Chondrocyte (in vitro differentiated cells): Measurements from ENCODE around the gene CALU. TPM values are rescaled to one million over a fixed set of nuclear protein-coding genes. Genes with fewer than 3 reads are reported as not detected.

Experiments used
- DNase-seq: peaks from one replicate; pipeline ENCODE4 v3.0.0; 2021; ENCODE audit warnings: mixed read lengths, low spot score
- H3K27ac Mint-ChIP-seq: one replicate; pipeline ENCODE4 v1.8.0; 2021; ENCODE audit warnings: mild to moderate bottlenecking, moderate library complexity, mixed read lengths; ENCODE audit not compliant: unreplicated experiment
- H3K27me3 Mint-ChIP-seq: 2 replicates; pipeline ENCODE4 v1.8.0; 2021; ENCODE audit warnings: low read depth, mixed read lengths
- H3K36me3 Mint-ChIP-seq: 2 replicates; pipeline ENCODE4 v1.8.0; 2021; ENCODE audit warnings: low read depth, mixed read lengths
- H3K4me1 Mint-ChIP-seq: 2 replicates; pipeline ENCODE4 v1.8.0; 2021; ENCODE audit warnings: low read depth, mild to moderate bottlenecking, mixed read lengths
- H3K4me3 Mint-ChIP-seq: one replicate; pipeline ENCODE4 v1.8.0; 2021; ENCODE audit warnings: mild to moderate bottlenecking, moderate library complexity, mixed read lengths; ENCODE audit not compliant: unreplicated experiment
- H3K9me3 Mint-ChIP-seq: 2 replicates; pipeline ENCODE4 v1.8.0; 2021; ENCODE audit warnings: low read depth, mixed read lengths
- CTCF ChIP-seq: fragments of 200-600 bp; sonication (generic); IDR thresholded peaks from 2 replicates; pipeline ENCODE4 v1.5.0; 2021; ENCODE audit warnings: antibody characterized with exemption, mild to moderate bottlenecking, moderate library complexity
- total RNA-seq: library from RNA; stranded (reverse); gene quantifications from 3 replicates; pipeline ENCODE4 v1.2.1, GENCODE V29; 2021

The CALU gene
- total RNA-seq, 1 donor from 2014 or later: 731 TPM

GRCh38 chr7:128801667-128802418, 62.7 kb downstream of the CALU start:
- Mint-ChIP-seq H3K4me1 (peaks cover 11% of the 10 kb centered on the region), H3K4me3 (no peak overlapping the region), H3K9me3 (no peaks in the 10 kb centered on the region), H3K27ac (no peak overlapping the region), H3K27me3 (no peaks in the 10 kb centered on the region), H3K36me3 (peaks cover 4% of the 10 kb centered on the region)
- DNase-seq: no peak
- TF ChIP-seq CTCF: no peak

GRCh38 chr7:128804484-128804883, 65.3 kb downstream of the CALU start:
- Mint-ChIP-seq H3K4me1 (peaks cover 11% of the 10 kb centered on the region), H3K9me3 (no peaks in the 10 kb centered on the region), H3K27ac (no peak overlapping the region), H3K4me3 (no peak overlapping the region), H3K36me3 (peaks cover 1% of the 10 kb centered on the region), H3K27me3 (no peaks in the 10 kb centered on the region)
- DNase-seq: no peak
- no peak for TF ChIP-seq CTCF

GRCh38 chr7:128805225-128805624, 66.1 kb downstream of the CALU start:
- Mint-ChIP-seq H3K4me1 (peaks cover 11% of the 10 kb centered on the region), H3K36me3 (peaks cover 4% of the 10 kb centered on the region), H3K4me3 (no peak overlapping the region), H3K9me3 (no peaks in the 10 kb centered on the region), H3K27me3 (no peaks in the 10 kb centered on the region), H3K27ac (no peak overlapping the region)
- TF ChIP-seq CTCF: no peak
- DNase-seq: no peak

GRCh38 chr7:128807191-128807590, 68.0 kb downstream of the CALU start:
- Mint-ChIP-seq H3K4me3 (no peak overlapping the region), H3K36me3 (peaks cover 5% of the 10 kb centered on the region), H3K9me3 (no peaks in the 10 kb centered on the region), H3K4me1 (peaks cover 11% of the 10 kb centered on the region), H3K27me3 (no peaks in the 10 kb centered on the region), H3K27ac (peak overlapping the region; percentile 32)
- TF ChIP-seq CTCF: no peak
- no peak for DNase-seq

GRCh38 chr7:128809363-128809762, 70.2 kb downstream of the CALU start:
- H3K9me3 Mint-ChIP-seq: no peaks in the 10 kb centered on the region
- H3K36me3 Mint-ChIP-seq: peaks cover 5% of the 10 kb centered on the region
- no peak for TF ChIP-seq CTCF
- H3K27ac Mint-ChIP-seq: no peak overlapping the region
- H3K4me3 Mint-ChIP-seq: no peak overlapping the region
- H3K27me3 Mint-ChIP-seq: no peaks in the 10 kb centered on the region
- no peak for DNase-seq
- peaks cover 2% of the 10 kb centered on the region for H3K4me1 Mint-ChIP-seq
